Naive B cell (primary cell): Measurements from ENCODE around the gene SIRPB2. TPM values are rescaled to one million over a fixed set of nuclear protein-coding genes. Genes with fewer than 3 reads are reported as not detected.
A peak's percentile ranks its signal among the peaks of the same experiment; 100 is the strongest.

Source experiments
- ATAC-seq, 2 donors: fragments of 150-1000 bp; cut with Tn5 transposase; 2 replicates each; pipeline ENCODE4 v1.10.0; 2021; ENCODE audit warnings: low read depth in 2 of 2, mild to moderate bottlenecking in 2 of 2, moderate library complexity in 2 of 2
- DNase-seq: peaks from one replicate; pipeline ENCODE4 v3.0.0; 2022
- H3K27ac Mint-ChIP-seq, 6 donors: one replicate each; pipeline ENCODE4 v1.8.0; 2020 to 2022; ENCODE audit warnings: mild to moderate bottlenecking in 6 of 6, mixed read lengths in 6 of 6, moderate library complexity in 5 of 6, inconsistent platforms in 2 of 6
- H3K27me3 Mint-ChIP-seq, 3 donors: one replicate each; pipeline ENCODE4 v1.8.0; 2021 to 2022; ENCODE audit warnings: mixed read lengths in 3 of 3, mild to moderate bottlenecking in 1 of 3
- H3K36me3 Mint-ChIP-seq, 2 donors: one replicate each; pipeline ENCODE4 v1.8.0; 2020 to 2022; ENCODE audit warnings: mixed read lengths in 2 of 2, inconsistent platforms in 1 of 2, mild to moderate bottlenecking in 1 of 2
- H3K4me1 Mint-ChIP-seq, 3 donors: one replicate each; pipeline ENCODE4 v1.8.0; 2020 to 2022; ENCODE audit warnings: mixed read lengths in 3 of 3, inconsistent platforms in 1 of 3, mild to moderate bottlenecking in 1 of 3, moderate library complexity in 1 of 3
- H3K4me3 Mint-ChIP-seq, 8 donors: one replicate each; pipeline ENCODE4 v1.8.0; 2020 to 2022; ENCODE audit warnings: mild to moderate bottlenecking in 8 of 8, mixed read lengths in 8 of 8, moderate library complexity in 8 of 8, inconsistent platforms in 2 of 8
- H3K9me3 Mint-ChIP-seq, 7 donors: one replicate each; pipeline ENCODE4 v1.8.0; 2020 to 2022; ENCODE audit warnings: mixed read lengths in 7 of 7, mild to moderate bottlenecking in 5 of 7, inconsistent platforms in 2 of 7, moderate library complexity in 1 of 7
- polyA plus RNA-seq, 6 donors: library from polyadenylated mRNA; unstranded; fragments of 300-500 nt; fragmentation: Illumina TruSeq; gene quantifications; one replicate each; pipeline ENCODE4 v1.2.3, GENCODE V29; 2021; ENCODE audit warnings: low read depth in 6 of 6

Gene SIRPB2
- under 1 TPM in 4 of 6 donors, not detected in 2; 0.18 to 0.36 (median 0.22) TPM for polyA plus RNA-seq

DNA sequence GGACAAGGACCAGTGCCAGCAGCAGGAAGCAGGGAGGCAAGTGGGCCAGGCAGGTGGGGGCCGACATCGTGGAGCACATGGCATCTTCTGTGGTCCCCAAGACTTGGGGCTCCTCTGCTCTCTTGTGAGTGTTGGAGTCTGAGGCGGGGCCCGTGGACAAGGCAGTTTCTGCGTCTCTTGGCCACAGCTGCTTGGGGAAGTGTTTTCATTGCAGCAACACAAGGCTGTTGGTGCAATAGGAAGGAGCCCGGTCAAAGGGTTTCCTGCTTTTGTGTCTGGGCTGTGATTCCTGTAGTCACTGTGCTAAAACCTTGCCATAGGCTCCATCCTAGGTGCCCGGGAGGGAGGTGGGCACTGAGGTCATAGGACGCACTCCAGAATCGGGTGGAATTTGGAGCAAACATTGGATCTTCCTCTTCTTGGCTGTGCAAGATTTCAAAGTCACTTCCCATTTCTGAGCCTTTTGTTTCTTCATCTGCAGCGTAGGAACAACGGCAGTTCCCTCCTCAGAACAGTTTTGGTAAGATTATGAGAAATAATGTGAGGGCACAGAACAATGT, at the start of gene SIRPB2:
Gene SIRPB2, minus strand, starts transcription at position 140 of the 560 bp plus-strand sequence. Its CDS starts 61 bp downstream, at position 79.
- Mint-ChIP-seq H3K9me3 (no peaks in the 10 kb centered on the region), H3K4me3 (peak within 1 kb of the TSS in 7 of 8 donors; percentile 10 to 67 (median 46)), H3K27me3 (peaks cover 5 to 13% (median 6%) of the 10 kb centered on the region in 3 donors), H3K36me3 (no peaks in the 10 kb centered on the region), H3K4me1 (peaks cover 39 to 44% (median 41%) of the 10 kb centered on the region in 3 donors), H3K27ac (peak within 1 kb of the TSS in 4 of 6 donors; percentile 40 to 76 (median 47))
- DNase-seq (no peak), ATAC-seq (no peak)

DNA sequence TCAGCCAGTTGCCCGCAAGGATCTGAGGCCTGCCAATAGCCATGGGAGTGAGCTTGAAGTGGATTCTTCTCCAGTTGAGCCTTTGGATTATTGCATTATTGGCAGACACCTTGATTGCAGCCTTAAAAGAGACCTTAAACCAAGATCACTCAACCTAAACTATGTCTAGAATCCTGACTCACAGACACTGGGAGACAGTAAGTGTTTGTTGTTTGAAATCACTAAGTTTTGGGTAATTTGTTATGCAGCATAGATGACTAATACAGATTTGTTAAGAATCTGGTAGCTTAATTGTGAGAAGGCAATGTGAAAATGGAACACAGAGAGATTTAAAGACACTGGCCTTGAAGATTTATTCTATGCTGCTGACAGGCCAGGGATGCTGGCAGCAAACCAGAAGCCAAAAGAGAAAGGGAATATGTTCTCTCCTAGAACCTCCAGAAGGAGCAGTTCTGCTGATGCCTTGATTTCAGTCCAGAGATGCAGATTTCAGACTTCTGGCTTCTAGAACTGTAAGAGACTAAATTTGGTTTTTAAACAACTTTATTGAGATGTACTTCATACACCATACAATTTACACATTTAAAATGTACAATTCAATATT, 48.7 kb upstream of the SIRPB2 start:
- Mint-ChIP-seq H3K4me3 (no peak overlapping the region), H3K4me1 (peaks cover 35 to 38% (median 37%) of the 10 kb centered on the region in 3 donors), H3K36me3 (no peaks in the 10 kb centered on the region), H3K27ac (no peak overlapping the region), H3K9me3 (peaks cover 0 to 1% (median 0%) of the 10 kb centered on the region in 7 donors), H3K27me3 (peaks cover 0 to 9% (median 1%) of the 10 kb centered on the region in 3 donors)
- ATAC-seq: no peak
- no peak for DNase-seq

- H3K4me1 Mint-ChIP-seq: peaks cover 35 to 38% (median 37%) of the 10 kb centered on the region in 3 donors
- ATAC-seq (no peak), DNase-seq (no peak)
- H3K4me3 Mint-ChIP-seq: peak overlapping the region in 6 of 8 donors; percentile 30 to 79 (median 62)
- H3K9me3 Mint-ChIP-seq: no peaks in the 10 kb centered on the region
- peak overlapping the region in 1 of 6 donors; percentile 24 for H3K27ac Mint-ChIP-seq
- no peaks in the 10 kb centered on the region for H3K27me3 Mint-ChIP-seq
- H3K36me3 Mint-ChIP-seq: no peaks in the 10 kb centered on the region
Measured at GRCh38 chr20:1538655-1539054, 47.4 kb upstream of the SIRPB2 start.

DNA sequence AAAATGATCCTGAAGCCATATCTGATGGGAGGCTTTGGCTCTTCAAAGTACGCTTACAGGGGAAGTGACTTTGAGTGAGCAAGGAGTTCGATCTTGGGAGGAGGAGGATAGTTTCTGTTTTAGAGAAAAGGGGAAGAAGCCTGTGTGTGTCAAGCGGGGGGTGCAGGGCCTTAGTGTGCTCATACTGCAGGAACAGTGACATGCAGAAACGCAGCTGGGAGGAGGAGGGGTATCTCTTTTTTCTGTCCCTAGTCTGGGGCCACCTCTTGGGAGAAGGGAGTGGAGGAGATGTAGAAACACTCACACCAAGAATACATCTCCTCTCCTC, 46.5 kb upstream of the SIRPB2 start:
- peak; percentile 58 for DNase-seq
- Mint-ChIP-seq H3K27me3 (no peaks in the 10 kb centered on the region), H3K36me3 (no peaks in the 10 kb centered on the region), H3K27ac (peak overlapping the region; percentile 5 to 85 (median 44)), H3K9me3 (no peaks in the 10 kb centered on the region), H3K4me3 (peak overlapping the region; percentile 48 to 90 (median 75)), H3K4me1 (peaks cover 35 to 38% (median 37%) of the 10 kb centered on the region in 3 donors)
- peak; percentile 88 to 90 for ATAC-seq

- Mint-ChIP-seq H3K27ac (peak overlapping the region in 5 of 6 donors; percentile 26 to 91 (median 75)), H3K4me3 (peak overlapping the region; percentile 53 to 90 (median 75))
- no peak for ATAC-seq
Measured at GRCh38 chr20:1536893-1537730, 45.9 kb upstream of the SIRPB2 start.

GRCh38 chr20:1535420-1536175, 44.4 kb upstream of the SIRPB2 start:
- H3K27ac Mint-ChIP-seq: peak overlapping the region in 4 of 6 donors; percentile 21 to 87 (median 61)
- H3K4me1 Mint-ChIP-seq: peaks cover 35 to 38% (median 37%) of the 10 kb centered on the region in 3 donors
- no peaks in the 10 kb centered on the region for H3K36me3 Mint-ChIP-seq
- peak; percentile 73 to 75 for ATAC-seq
- peak overlapping the region in 4 of 8 donors; percentile 16 to 81 (median 44) for H3K4me3 Mint-ChIP-seq
- no peaks in the 10 kb centered on the region for H3K9me3 Mint-ChIP-seq
- no peaks in the 10 kb centered on the region for H3K27me3 Mint-ChIP-seq
- DNase-seq: peak; percentile 38

More at GRCh38 chr20:1536893-1537730, 45.9 kb upstream of the SIRPB2 start:
- peaks cover 35 to 38% (median 37%) of the 10 kb centered on the region in 3 donors for H3K4me1 Mint-ChIP-seq
- H3K36me3 Mint-ChIP-seq: no peaks in the 10 kb centered on the region
- no peaks in the 10 kb centered on the region for H3K9me3 Mint-ChIP-seq
- DNase-seq: no peak
- no peaks in the 10 kb centered on the region for H3K27me3 Mint-ChIP-seq

- no peak for ATAC-seq
- no peaks in the 10 kb centered on the region for H3K36me3 Mint-ChIP-seq
- H3K27me3 Mint-ChIP-seq: no peaks in the 10 kb centered on the region
- no peak for DNase-seq
- H3K4me1 Mint-ChIP-seq: peaks cover 35 to 38% (median 37%) of the 10 kb centered on the region in 3 donors
- peaks cover 0 to 2% (median 0%) of the 10 kb centered on the region in 7 donors for H3K9me3 Mint-ChIP-seq
- H3K4me3 Mint-ChIP-seq: no peak overlapping the region
- peak overlapping the region in 1 of 6 donors; percentile 15 for H3K27ac Mint-ChIP-seq
Measured at GRCh38 chr20:1534526-1534925, 43.3 kb upstream of the SIRPB2 start.

DNA sequence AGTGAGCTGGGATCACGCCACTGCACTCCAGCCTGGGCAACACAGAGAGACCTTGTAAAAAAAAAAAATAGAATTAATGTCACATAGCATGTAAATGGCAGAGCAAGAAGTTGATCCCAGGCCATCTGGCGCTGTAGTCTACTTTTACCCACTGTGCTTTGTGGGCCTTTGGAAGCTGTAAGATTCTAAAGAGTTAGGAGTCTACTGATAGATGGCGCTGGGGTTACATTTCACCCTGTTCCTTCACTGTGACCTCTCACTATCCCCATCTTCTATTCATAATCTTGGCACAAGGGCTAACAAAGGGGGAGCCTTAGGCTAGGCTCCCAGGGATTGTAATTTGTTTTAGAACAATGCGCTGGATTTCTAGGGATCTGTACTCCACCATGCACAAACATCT, 41.8 kb upstream of the SIRPB2 start:
- Mint-ChIP-seq H3K27me3 (no peaks in the 10 kb centered on the region), H3K27ac (no peak overlapping the region), H3K4me1 (peaks cover 29 to 31% (median 29%) of the 10 kb centered on the region in 3 donors), H3K4me3 (no peak overlapping the region), H3K36me3 (no peaks in the 10 kb centered on the region), H3K9me3 (peaks cover 0 to 3% (median 0%) of the 10 kb centered on the region in 7 donors)
- DNase-seq (no peak), ATAC-seq (no peak)

- H3K27ac Mint-ChIP-seq: no peak overlapping the region
- ATAC-seq: no peak
Measured at GRCh38 chr20:1528811-1529210, 37.6 kb upstream of the SIRPB2 start.

GRCh38 chr20:1527923-1528322, 36.7 kb upstream of the SIRPB2 start:
- H3K9me3 Mint-ChIP-seq: peaks cover 0 to 5% (median 2%) of the 10 kb centered on the region in 7 donors
- no peaks in the 10 kb centered on the region for H3K27me3 Mint-ChIP-seq
- peaks cover 5 to 28% (median 6%) of the 10 kb centered on the region in 3 donors for H3K4me1 Mint-ChIP-seq
- DNase-seq: no peak
- ATAC-seq: no peak
- H3K27ac Mint-ChIP-seq: no peak overlapping the region
- H3K4me3 Mint-ChIP-seq: no peak overlapping the region
- peaks cover 0 to 3% of the 10 kb centered on the region in 2 donors for H3K36me3 Mint-ChIP-seq

More at GRCh38 chr20:1528811-1529210, 37.6 kb upstream of the SIRPB2 start:
- no peak overlapping the region for H3K4me3 Mint-ChIP-seq
- no peaks in the 10 kb centered on the region for H3K27me3 Mint-ChIP-seq
- peaks cover 0 to 5% (median 2%) of the 10 kb centered on the region in 7 donors for H3K9me3 Mint-ChIP-seq
- H3K4me1 Mint-ChIP-seq: peaks cover 5 to 22% (median 6%) of the 10 kb centered on the region in 3 donors
- peaks cover 0 to 3% of the 10 kb centered on the region in 2 donors for H3K36me3 Mint-ChIP-seq
- no peak for DNase-seq

DNA sequence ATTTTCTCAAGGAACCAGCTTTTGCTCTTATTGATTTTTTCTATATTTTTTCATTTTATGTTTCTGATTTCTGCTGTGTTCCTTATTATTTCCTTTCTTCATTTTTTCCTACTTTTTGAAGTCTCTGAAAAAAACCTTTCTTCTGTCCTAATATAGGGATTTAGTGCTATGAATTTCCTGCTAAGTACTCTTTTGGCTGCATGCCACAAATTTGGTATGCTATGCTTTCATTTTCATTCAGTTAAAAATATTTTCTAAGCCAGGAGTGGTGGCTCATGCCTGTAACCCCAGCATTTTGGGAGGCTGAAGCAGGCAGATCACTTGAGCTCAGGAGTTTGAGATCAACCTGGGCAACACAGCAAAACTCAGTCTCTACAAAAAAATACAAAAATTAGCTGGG, 35.7 kb upstream of the SIRPB2 start:
- Mint-ChIP-seq H3K4me1 (peaks cover 5 to 30% (median 8%) of the 10 kb centered on the region in 3 donors), H3K4me3 (no peak overlapping the region), H3K27me3 (peaks cover 0 to 3% (median 2%) of the 10 kb centered on the region in 3 donors), H3K36me3 (peaks cover 0 to 3% of the 10 kb centered on the region in 2 donors), H3K27ac (no peak overlapping the region), H3K9me3 (peaks cover 0 to 5% (median 2%) of the 10 kb centered on the region in 7 donors)
- DNase-seq: no peak
- no peak for ATAC-seq

GRCh38 chr20:1526310-1526709, 35.1 kb upstream of the SIRPB2 start:
- no peak for DNase-seq
- ATAC-seq: no peak
- Mint-ChIP-seq H3K36me3 (peaks cover 0 to 3% of the 10 kb centered on the region in 2 donors), H3K27ac (no peak overlapping the region), H3K27me3 (peaks cover 0 to 9% (median 8%) of the 10 kb centered on the region in 3 donors), H3K9me3 (peaks cover 0 to 5% (median 2%) of the 10 kb centered on the region in 7 donors), H3K4me1 (peaks cover 7 to 36% (median 11%) of the 10 kb centered on the region in 3 donors), H3K4me3 (no peak overlapping the region)
